ENCODE results near the gene ARAF.
A peak's percentile ranks its signal among the peaks of the same experiment; 100 is the strongest.
"Not testable (repeated sequence)": the region's sequence is repeated elsewhere in the genome, so short reads cannot be mapped to it uniquely, and the experiment has no call there.

The ARAF gene

GRCh38 chrX:47593522-47593921, 32.5 kb downstream of the ARAF start:
- TF ChIP-seq Cebpa-rat (IDR thresholded peaks at IDR 0.05) = no peak
- H3K9ac ChIP-seq = no peak overlapping the region

GRCh38 chrX:47595716-47596251, 34.8 kb downstream of the ARAF start:
- Histone ChIP-seq H3K9ac (no peak overlapping the region), H3K4me3 (no peak overlapping the region), H3K36me3 (no peaks in the 10 kb centered on the region), H3K4me2 (peak overlapping the region in 5 of 11 experiments; percentile 2 to 47 (median 8); a peak in 4 of 22 replicates), H3K9me3 (replicated peaks in 1 of 11) (peaks cover 36 to 54% (median 50%) of the 10 kb centered on the region in 11 experiments), H3K27ac (peak overlapping the region in 1 of 11 experiments; percentile 1; a peak in 1 of 22 replicates), H3K4me1 (peaks cover under 1 to 15% (median 3%) of the 10 kb centered on the region in 10 experiments; a peak in 16 of 20 replicates), H4K20me1 (no peaks in the 10 kb centered on the region), H3K27me3 (peaks cover 25 to 88% (median 74%) of the 10 kb centered on the region in 11 experiments)
- TF ChIP-seq Cebpa-rat (IDR thresholded peaks at IDR 0.05) = no peak

More at GRCh38 chrX:47593522-47593921, 32.5 kb downstream of the ARAF start:
- Histone ChIP-seq H3K4me1 (peaks cover 9 to 20% (median 12%) of the 10 kb centered on the region in 10 experiments; a peak in 18 of 20 replicates), H3K4me2 (0 out of 22 replicates have a peak overlapping the region, but pooled peaks of 1 of the 11 experiments have one; percentile 9), H3K27ac (no peak overlapping the region), H4K20me1 (no peaks in the 10 kb centered on the region), H3K4me3 (no peak overlapping the region), H3K27me3 (peaks cover 29 to 87% (median 74%) of the 10 kb centered on the region in 11 experiments), H3K36me3 (no peaks in the 10 kb centered on the region), H3K9me3 (replicated peaks in 1 of 11) (peaks cover 25 to 33% (median 29%) of the 10 kb centered on the region in 11 experiments)

GRCh38 chrX:47596256-47596655, 35.3 kb downstream of the ARAF start:
- no peaks in the 10 kb centered on the region for H3K36me3 ChIP-seq
- H3K27ac ChIP-seq = no peak overlapping the region; a peak in 1 of 22 replicates
- peaks cover 38 to 58% (median 50%) of the 10 kb centered on the region in 11 experiments for H3K9me3 ChIP-seq (replicated peaks in 1 of 11)
- no peaks in the 10 kb centered on the region for H4K20me1 ChIP-seq
- peak overlapping the region in 2 of 11 experiments; percentile 2 to 22; a peak in 2 of 22 replicates for H3K4me2 ChIP-seq
- TF ChIP-seq Cebpa-rat (IDR thresholded peaks at IDR 0.05) = no peak
- no peak overlapping the region; a peak in 1 of 20 replicates for H3K4me3 ChIP-seq
- H3K4me1 ChIP-seq = peaks cover 0 to 15% (median 0%) of the 10 kb centered on the region in 10 experiments; a peak in 4 of 20 replicates
- no peak overlapping the region for H3K9ac ChIP-seq
- H3K27me3 ChIP-seq = peaks cover 27 to 86% (median 72%) of the 10 kb centered on the region in 11 experiments

- Histone ChIP-seq H3K9ac (no peak overlapping the region), H3K9me3 (replicated peaks in 1 of 11) (peaks cover 40 to 60% (median 50%) of the 10 kb centered on the region in 11 experiments), H3K27me3 (peaks cover 31 to 86% (median 75%) of the 10 kb centered on the region in 11 experiments), H3K27ac (no peak overlapping the region), H3K36me3 (no peaks in the 10 kb centered on the region), H3K4me1 (peaks cover 0 to 15% (median 0%) of the 10 kb centered on the region in 10 experiments; a peak in 4 of 20 replicates), H3K4me3 (no peak overlapping the region), H3K4me2 (no peak overlapping the region), H4K20me1 (no peaks in the 10 kb centered on the region)
- no peak for TF ChIP-seq Cebpa-rat (IDR thresholded peaks at IDR 0.05)
Observed at GRCh38 chrX:47597222-47597621, 36.2 kb downstream of the ARAF start.

GRCh38 chrX:47603125-47603524, 42.1 kb downstream of the ARAF start:
- H3K9me3 ChIP-seq (replicated peaks in 1 of 11) = peaks cover 16 to 33% (median 25%) of the 10 kb centered on the region in 11 experiments
- peaks cover 0 to 19% (median 10%) of the 10 kb centered on the region in 10 experiments; a peak in 17 of 20 replicates for H3K4me1 ChIP-seq
- H3K4me3 ChIP-seq, H3K4me2 ChIP-seq, H3K27ac ChIP-seq, H4K20me1 ChIP-seq, H3K36me3 ChIP-seq, H3K9ac ChIP-seq: not testable (repeated sequence)
- H3K27me3 ChIP-seq = peaks cover 12 to 70% (median 48%) of the 10 kb centered on the region in 11 experiments; a peak in 21 of 22 replicates

- peaks cover 14 to 68% (median 47%) of the 10 kb centered on the region in 11 experiments; a peak in 21 of 22 replicates for H3K27me3 ChIP-seq
- H3K36me3 ChIP-seq = no peaks in the 10 kb centered on the region
- no peak overlapping the region for H3K9ac ChIP-seq
- H3K4me2 ChIP-seq = peak overlapping the region in 4 of 11 experiments; percentile 26 to 56 (median 44); a peak in 7 of 22 replicates
- no peak overlapping the region for H3K4me3 ChIP-seq
- H3K4me1 ChIP-seq = peaks cover 0 to 33% (median 17%) of the 10 kb centered on the region in 10 experiments; a peak in 18 of 20 replicates
- no peak for TF ChIP-seq Cebpa-rat (IDR thresholded peaks at IDR 0.05)
- no peaks in the 10 kb centered on the region; a peak in 3 of 22 replicates for H4K20me1 ChIP-seq
- H3K27ac ChIP-seq = no peak overlapping the region
- H3K9me3 ChIP-seq (replicated peaks in 1 of 11) = peaks cover 7 to 24% (median 10%) of the 10 kb centered on the region in 11 experiments; a peak in 21 of 22 replicates
Observed at GRCh38 chrX:47605024-47605423, 44.0 kb downstream of the ARAF start.

GRCh38 chrX:47607091-47607490, 46.1 kb downstream of the ARAF start:
- Histone ChIP-seq H3K9ac (no peak overlapping the region), H3K27me3 (peaks cover 14 to 72% (median 45%) of the 10 kb centered on the region in 11 experiments; a peak in 18 of 22 replicates), H3K4me1 (peaks cover 0 to 33% (median 17%) of the 10 kb centered on the region in 10 experiments; a peak in 18 of 20 replicates), H3K4me2 (0 out of 22 replicates have a peak overlapping the region, but pooled peaks of 1 of the 11 experiments have one; percentile 51), H3K36me3 (no peaks in the 10 kb centered on the region), H3K4me3 (no peak overlapping the region), H3K9me3 (replicated peaks in 1 of 11) (peaks cover 0 to 21% (median 11%) of the 10 kb centered on the region in 11 experiments; a peak in 10 of 22 replicates), H4K20me1 (no peaks in the 10 kb centered on the region; a peak in 5 of 22 replicates), H3K27ac (no peak overlapping the region)
- no peak for TF ChIP-seq Cebpa-rat (IDR thresholded peaks at IDR 0.05)

- TF ChIP-seq Cebpa-rat (IDR thresholded peaks at IDR 0.05) = no peak
Observed at GRCh38 chrX:47608130-47608810, 47.3 kb downstream of the ARAF start.

More at GRCh38 chrX:47608130-47608810, 47.3 kb downstream of the ARAF start:
- H3K4me2 ChIP-seq = peak overlapping the region; percentile 14 to 66 (median 51); a peak in 18 of 22 replicates
- H3K27ac ChIP-seq = peak overlapping the region in 7 of 11 experiments; percentile 26 to 49 (median 40); a peak in 8 of 22 replicates
- no peaks in the 10 kb centered on the region for H3K36me3 ChIP-seq
- no peaks in the 10 kb centered on the region; a peak in 5 of 22 replicates for H4K20me1 ChIP-seq
- no peak overlapping the region; a peak in 2 of 22 replicates for H3K9ac ChIP-seq
- H3K9me3 ChIP-seq (replicated peaks in 1 of 11) = peaks cover 0 to 21% (median 11%) of the 10 kb centered on the region in 11 experiments; a peak in 10 of 22 replicates
- peaks cover 10 to 75% (median 47%) of the 10 kb centered on the region in 11 experiments; a peak in 17 of 22 replicates for H3K27me3 ChIP-seq
- no peak overlapping the region for H3K4me3 ChIP-seq
- H3K4me1 ChIP-seq = peaks cover 0 to 33% (median 17%) of the 10 kb centered on the region in 10 experiments; a peak in 18 of 20 replicates

Measured in BLaER1 treated with 17β-estradiol and CSF1 and Interleukin-3, amounts not matched to agents 10 nM and 100 nM (cell line).